Adipose tissue (tissue), 3 donors: Measurements from ENCODE around the gene IMMP2L. TPM values are rescaled to one million over a fixed set of nuclear protein-coding genes. Genes with fewer than 3 reads are reported as not detected.

ENCODE experiments used
- H3K27ac ChIP-seq: one replicate; pipeline ENCODE4 v1.5.1; 2013; ENCODE audit warnings: low read depth, low read length
- WGBS, 3 donors: extraction: QIAGEN DNeasy Blood & Tissue Kit; methylation state at CpG; one replicate each; pipeline ENCODE4 v1.1.7; 2013; 5-methylcytosine and 5-hydroxymethylcytosine counted together
- polyA plus RNA-seq, 3 donors: library from polyadenylated mRNA; stranded (reverse); fragments of 200-250 nt; gene quantifications; one replicate each; pipeline ENCODE4 v1.2.3, GENCODE V29; 2013
- donor health status: healthy with polysubstance abuse.
- donor health status: Bipolar disorder and iron deficiency.
- donor health status: healthy.

The IMMP2L gene
- polyA plus RNA-seq, 3 donors, result 9.6 to 18.6 (median 15.0) TPM

GRCh38 chr7:111113263-111114017 is 448.9 kb downstream of the IMMP2L start:
- WGBS, 3 donors, result 58 to 81% (median 63%) methylated on average over 1 of the region's 1 CpG
- H3K27ac ChIP-seq, result no peak overlapping the region

- WGBS, 3 donors, result 46 to 87% (median 78%) methylated on average over 2 of the region's 2 CpGs
- H3K27ac ChIP-seq, result no peak overlapping the region
These were observed 449.9 kb downstream of the IMMP2L start for GRCh38 chr7:111112439-111112838.

DNA sequence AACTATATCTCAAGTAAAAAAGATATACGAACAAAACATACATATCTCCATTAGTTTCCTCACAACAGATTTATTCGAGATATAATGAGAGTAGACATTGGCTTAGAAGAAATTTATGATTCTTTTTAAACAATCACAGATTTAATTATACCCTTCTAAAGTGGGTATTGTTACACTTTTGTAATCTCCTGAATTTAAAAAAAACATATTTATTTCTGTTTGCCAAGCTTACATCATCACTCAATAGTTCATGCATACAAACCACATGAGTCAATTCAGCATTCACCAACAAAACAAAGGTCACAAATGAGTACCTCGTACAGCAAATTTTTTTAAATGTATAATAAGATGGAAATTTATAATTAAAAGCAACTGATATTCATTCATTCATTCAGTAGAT is 453.8 kb downstream of the IMMP2L start:
- no peak overlapping the region for H3K27ac ChIP-seq
- 78 to 84% (median 80%) methylated on average over 3 of the region's 3 CpGs for WGBS, 3 donors

GRCh38 chr7:111108000-111108399 is 454.3 kb downstream of the IMMP2L start:
- no peak overlapping the region for H3K27ac ChIP-seq
- 67 to 91% (median 80%) methylated on average over 1 of the region's 1 CpG for WGBS, 3 donors

GRCh38 chr7:111107579-111107978 is 454.7 kb downstream of the IMMP2L start:
- 36 to 66% (median 61%) methylated on average over 1 of the region's 1 CpG for WGBS, 3 donors

DNA sequence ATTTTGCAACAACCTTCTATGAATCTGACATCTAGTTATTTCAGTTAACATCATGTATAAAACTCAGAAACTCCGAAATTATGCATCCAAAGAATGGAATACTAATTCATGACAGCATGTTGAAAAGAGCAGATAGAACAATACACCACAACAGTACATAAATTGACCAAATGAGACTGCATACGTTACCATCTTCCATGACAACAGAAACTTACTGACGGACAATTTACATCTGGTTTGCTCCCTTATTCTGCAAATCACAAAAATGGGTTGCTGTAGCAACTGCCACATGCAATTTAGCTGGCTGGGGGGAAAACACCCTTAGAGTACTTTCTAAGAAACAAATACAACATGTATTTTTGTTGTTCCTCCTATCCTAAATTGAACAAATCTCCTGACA is 457.0 kb downstream of the IMMP2L start:
- WGBS, 3 donors, result 94 to 97% (median 94%) methylated on average over 3 of the region's 3 CpGs
- H3K27ac ChIP-seq, result no peak overlapping the region

More at GRCh38 chr7:111107579-111107978, 454.7 kb downstream of the IMMP2L start:
- H3K27ac ChIP-seq, result no peak overlapping the region

DNA sequence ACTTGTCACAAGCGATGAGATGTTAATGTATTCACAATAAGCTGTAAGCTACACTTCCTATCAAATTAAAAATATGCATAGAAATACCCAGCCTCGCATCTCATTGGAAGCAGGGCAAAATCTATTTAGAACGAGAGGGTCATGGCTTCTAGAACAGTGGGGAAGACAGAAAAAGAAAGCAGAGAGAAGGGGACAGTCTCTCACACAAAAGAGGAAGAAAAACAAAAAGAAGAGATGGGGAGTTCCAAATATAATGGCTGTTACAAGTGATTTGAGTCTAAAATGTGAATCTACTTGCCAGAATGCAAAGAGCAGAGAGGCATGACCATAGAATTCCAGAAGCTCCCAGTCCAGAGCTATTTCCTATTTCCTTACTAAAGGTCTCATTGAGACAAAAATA is 457.6 kb downstream of the IMMP2L start:
- no peak overlapping the region for H3K27ac ChIP-seq
- 89 to 94% (median 92%) methylated on average over 3 of the region's 3 CpGs for WGBS, 3 donors

- H3K27ac ChIP-seq, result no peak overlapping the region
- 70 to 95% (median 93%) methylated on average over 4 of the region's 4 CpGs for WGBS, 3 donors
These were observed 458.5 kb downstream of the IMMP2L start for GRCh38 chr7:111103678-111104274.

GRCh38 chr7:111103136-111103535 is 459.2 kb downstream of the IMMP2L start:
- WGBS, 3 donors, result 26 to 97% (median 90%) methylated on average over 4 of the region's 4 CpGs
- no peak overlapping the region for H3K27ac ChIP-seq

- 94 to 100% (median 100%) methylated on average over 1 of the region's 1 CpG for WGBS, 3 donors
- H3K27ac ChIP-seq, result no peak overlapping the region
These were observed 460.2 kb downstream of the IMMP2L start for GRCh38 chr7:111101856-111102646.

DNA sequence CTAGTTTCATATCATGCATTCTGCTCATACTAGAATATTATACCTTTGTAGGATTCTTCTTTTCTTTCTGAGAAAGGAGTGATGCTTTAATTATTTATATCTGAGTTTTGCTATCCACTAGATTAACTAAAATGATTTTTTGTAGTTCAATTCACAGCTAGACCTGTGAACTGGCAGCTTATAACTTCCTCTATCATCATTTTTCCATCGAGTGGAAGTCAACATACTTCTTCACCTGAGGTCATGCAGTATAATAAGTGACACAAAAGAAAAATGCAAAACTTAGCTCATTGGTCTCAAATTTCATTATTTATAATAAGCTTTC is 463.4 kb downstream of the IMMP2L start:
- WGBS, 3 donors, result 18 to 32% (median 24%) methylated on average over 1 of the region's 1 CpG
- H3K27ac ChIP-seq, result no peak overlapping the region

GRCh38 chr7:111098011-111098925 is 464.0 kb downstream of the IMMP2L start:
- 44 to 55% (median 47%) methylated on average over 10 of the region's 10 CpGs for WGBS, 3 donors

GRCh38 chr7:111096997-111097396 is 465.3 kb downstream of the IMMP2L start:
- 87 to 88% (median 87%) methylated on average over 3 of the region's 3 CpGs for WGBS, 3 donors
- no peak overlapping the region for H3K27ac ChIP-seq

More at GRCh38 chr7:111098011-111098925, 464.0 kb downstream of the IMMP2L start:
- H3K27ac ChIP-seq, result no peak overlapping the region

GRCh38 chr7:111094419-111094818 is 467.9 kb downstream of the IMMP2L start:
- no peak overlapping the region for H3K27ac ChIP-seq
- 58 to 89% (median 64%) methylated on average over 1 of the region's 1 CpG for WGBS, 3 donors

GRCh38 chr7:111093496-111093895 is 468.8 kb downstream of the IMMP2L start:
- 88 to 97% (median 95%) methylated on average over 4 of the region's 4 CpGs for WGBS, 3 donors
- no peak overlapping the region for H3K27ac ChIP-seq

GRCh38 chr7:111092406-111093236 is 469.7 kb downstream of the IMMP2L start:
- 51 to 60% (median 60%) methylated on average over 2 of the region's 2 CpGs for WGBS, 3 donors
- no peak overlapping the region for H3K27ac ChIP-seq

- no peak overlapping the region for H3K27ac ChIP-seq
- 22 to 48% (median 25%) methylated on average over 3 of the region's 3 CpGs for WGBS, 3 donors
These were observed 470.5 kb downstream of the IMMP2L start for GRCh38 chr7:111091593-111092358.
